H1 (cell line): ENCODE measurements around the gene BCL2L13.

Experiments used
- CBX8 ChIP-seq: fragments of 300-800, 300-1000 bp; sonication (generic); IDR thresholded peaks from 2 replicates; pipeline ENCODE4 v1.7.1; 2016; ENCODE audit warnings: low read depth, low read length, borderline replicate concordance
- EZH2 ChIP-seq: fragments of 200-600 bp; sonication (generic); IDR thresholded peaks from 2 replicates; pipeline ENCODE4 v1.7.1; 2012; ENCODE audit warnings: low read depth, mild to moderate bottlenecking, moderate library complexity, low read length, inconsistent platforms; ENCODE audit not compliant: severe bottlenecking
- GABPA ChIP-seq: IDR thresholded peaks from 2 replicates; pipeline ENCODE4 v1.6.1; 2011; ENCODE audit warnings: mild to moderate bottlenecking, low read length, moderate library complexity, borderline replicate concordance; ENCODE audit not compliant: insufficient read depth
- POLR2A ChIP-seq, 2 experiments: IDR thresholded peaks; 1 replicate in 1 of 2; 2 replicates in 1 of 2; pipeline ENCODE4 v1.6.1; 2011; ENCODE audit warnings: low read depth in 2 of 2, low read length in 2 of 2, mild to moderate bottlenecking in 2 of 2; ENCODE audit errors: control extremely low read depth in 1 of 2
- ZNF274 ChIP-seq: IDR thresholded peaks from 2 replicates; pipeline ENCODE4 v1.7.0; 2012; ENCODE audit warnings: low read length, borderline replicate concordance; ENCODE audit errors: extremely low read depth
- TF ChIP-seq, protein P1 (sequence below), 3 experiments: IDR thresholded peaks; 1 replicate in 2 of 3; 2 replicates in 1 of 3; pipeline versions ENCODE4 v1.5.1 to v1.6.1; 2011; ENCODE audit warnings: low read length in 3 of 3, mild to moderate bottlenecking in 3 of 3, inconsistent platforms in 2 of 3, low read depth in 1 of 3, moderate library complexity in 1 of 3; ENCODE audit not compliant: insufficient read depth in 1 of 3; ENCODE audit errors: control extremely low read depth in 1 of 3

DNA sequence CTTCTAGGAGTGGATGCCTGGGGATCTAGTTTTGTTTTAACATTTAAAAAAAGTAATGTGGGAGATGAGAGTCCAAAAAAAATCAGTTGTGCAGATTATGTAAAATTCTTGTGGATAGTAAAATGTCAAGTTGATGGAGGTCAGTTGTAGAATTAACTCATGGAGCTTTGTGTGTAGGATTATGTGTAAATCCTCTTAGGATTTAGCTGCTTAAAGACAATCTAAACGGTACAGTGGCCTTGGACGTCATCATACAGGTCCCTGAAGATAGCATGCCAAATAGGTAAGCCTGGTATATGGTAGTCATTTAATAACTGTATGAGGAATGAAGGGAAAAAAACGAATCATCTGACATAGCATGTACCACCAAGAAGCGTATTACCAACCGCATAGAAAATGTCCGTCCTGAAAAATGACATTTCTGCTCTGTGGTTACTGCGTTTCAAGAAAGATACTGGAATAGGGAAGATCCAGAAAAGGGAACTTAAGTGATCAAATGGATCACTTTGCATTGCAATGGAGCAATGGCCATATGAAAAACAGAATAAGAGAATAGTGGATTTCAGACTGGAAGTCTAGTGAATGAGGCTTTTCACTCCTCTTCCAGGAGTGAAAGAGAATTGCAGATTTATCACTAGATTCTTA lies 61.3 kb downstream of the BCL2L13 start:
- TF ChIP-seq, protein P1, sequence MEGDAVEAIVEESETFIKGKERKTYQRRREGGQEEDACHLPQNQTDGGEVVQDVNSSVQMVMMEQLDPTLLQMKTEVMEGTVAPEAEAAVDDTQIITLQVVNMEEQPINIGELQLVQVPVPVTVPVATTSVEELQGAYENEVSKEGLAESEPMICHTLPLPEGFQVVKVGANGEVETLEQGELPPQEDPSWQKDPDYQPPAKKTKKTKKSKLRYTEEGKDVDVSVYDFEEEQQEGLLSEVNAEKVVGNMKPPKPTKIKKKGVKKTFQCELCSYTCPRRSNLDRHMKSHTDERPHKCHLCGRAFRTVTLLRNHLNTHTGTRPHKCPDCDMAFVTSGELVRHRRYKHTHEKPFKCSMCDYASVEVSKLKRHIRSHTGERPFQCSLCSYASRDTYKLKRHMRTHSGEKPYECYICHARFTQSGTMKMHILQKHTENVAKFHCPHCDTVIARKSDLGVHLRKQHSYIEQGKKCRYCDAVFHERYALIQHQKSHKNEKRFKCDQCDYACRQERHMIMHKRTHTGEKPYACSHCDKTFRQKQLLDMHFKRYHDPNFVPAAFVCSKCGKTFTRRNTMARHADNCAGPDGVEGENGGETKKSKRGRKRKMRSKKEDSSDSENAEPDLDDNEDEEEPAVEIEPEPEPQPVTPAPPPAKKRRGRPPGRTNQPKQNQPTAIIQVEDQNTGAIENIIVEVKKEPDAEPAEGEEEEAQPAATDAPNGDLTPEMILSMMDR (IDR thresholded peaks at IDR 0.05; ENCODE audit: control extremely low read depth in 1 of 3, insufficient read depth in 1 of 3, low read depth in 1 of 3, low read length in 3 of 3) = no peak
- TF ChIP-seq CBX8 (no peak), GABPA (no peak), POLR2A (IDR thresholded peaks at IDR 0.05; ENCODE audit: control extremely low read depth in 1 of 2, low read depth in 2 of 2, low read length in 2 of 2) (no peak), ZNF274 (no peak), EZH2 (no peak)
